Endometrial microvascular endothelial cells (primary cell): ENCODE data around the gene COL6A2. TPM values are rescaled to one million over a fixed set of nuclear protein-coding genes. Genes with fewer than 3 reads are reported as not detected.
"Not testable (repeated sequence)": the region's sequence is repeated elsewhere in the genome, so short reads cannot be mapped to it uniquely, and the experiment has no call there.

ENCODE experiments used
- in situ Hi-C: cut with HindIII; loops from 2 replicates; pipeline ENCODE4 v1.10.0; 2017; ENCODE audit warnings: low sequenced_read_pairs, low pct_unique_long_range_greater_than_20kb; ENCODE audit errors: inconsistent ontology term
- total RNA-seq: library from RNA; depleted of rRNA; stranded (reverse); fragments of >200 nt; gene quantifications from one replicate; pipeline ENCODE4 v1.2.3, GENCODE V29; 2015; ENCODE audit errors: inconsistent ontology term

The COL6A2 gene
- total RNA-seq, 1 donor from 2014 or later = 11.2 TPM

DNA sequence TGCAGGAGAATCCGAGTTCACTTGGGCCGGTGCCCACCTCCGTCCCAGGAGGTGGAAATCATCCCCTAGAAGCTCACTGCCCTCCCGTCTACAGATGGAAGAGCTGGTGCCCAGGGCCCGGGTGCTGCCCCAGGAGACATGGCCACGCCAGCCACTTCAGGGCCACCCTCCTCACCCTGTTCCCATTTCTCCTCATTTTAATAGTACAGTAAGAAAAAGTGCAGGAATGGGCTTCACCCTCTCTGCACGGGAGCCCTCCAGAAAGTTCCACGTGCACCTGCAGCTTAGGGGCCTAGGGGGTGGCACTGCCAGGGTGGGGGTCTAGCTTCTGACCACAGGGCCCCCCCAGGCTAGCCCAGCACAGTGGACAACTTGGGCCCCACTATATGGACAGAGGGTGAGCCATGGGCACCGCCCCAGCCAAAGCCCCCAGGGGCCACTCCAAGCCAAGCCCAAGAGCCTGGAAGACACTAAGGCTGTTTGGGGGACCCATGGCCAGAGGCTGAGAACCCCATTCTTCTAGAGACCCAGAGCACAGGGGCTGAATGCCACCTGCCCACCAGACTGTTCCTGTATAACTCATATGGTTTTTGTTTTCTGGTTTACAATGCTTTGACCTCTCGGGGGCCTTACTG, 60.9 kb downstream of the COL6A2 start:
- in situ Hi-C loops = no loop called here

DNA sequence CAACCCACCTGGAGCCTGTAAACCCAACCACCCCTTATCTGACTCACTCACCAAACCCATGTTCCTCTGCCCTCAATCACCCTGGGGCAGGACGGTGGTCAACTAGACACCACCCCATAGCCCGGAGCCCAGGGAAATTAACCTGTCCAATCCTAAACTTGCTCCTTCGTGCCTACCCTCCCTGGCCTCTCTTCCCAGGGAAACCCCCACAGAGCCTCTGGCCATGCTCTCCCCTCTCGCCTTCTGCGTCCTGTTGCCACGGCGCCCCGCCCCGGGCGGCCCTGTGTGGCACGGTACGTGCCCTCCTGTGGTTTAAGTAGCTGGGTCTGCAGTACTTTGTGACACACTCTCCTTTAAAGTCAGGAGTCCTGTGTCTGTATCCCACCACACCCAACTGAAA, 61.5 kb downstream of the COL6A2 start:
- in situ Hi-C loops = no loop called here

DNA sequence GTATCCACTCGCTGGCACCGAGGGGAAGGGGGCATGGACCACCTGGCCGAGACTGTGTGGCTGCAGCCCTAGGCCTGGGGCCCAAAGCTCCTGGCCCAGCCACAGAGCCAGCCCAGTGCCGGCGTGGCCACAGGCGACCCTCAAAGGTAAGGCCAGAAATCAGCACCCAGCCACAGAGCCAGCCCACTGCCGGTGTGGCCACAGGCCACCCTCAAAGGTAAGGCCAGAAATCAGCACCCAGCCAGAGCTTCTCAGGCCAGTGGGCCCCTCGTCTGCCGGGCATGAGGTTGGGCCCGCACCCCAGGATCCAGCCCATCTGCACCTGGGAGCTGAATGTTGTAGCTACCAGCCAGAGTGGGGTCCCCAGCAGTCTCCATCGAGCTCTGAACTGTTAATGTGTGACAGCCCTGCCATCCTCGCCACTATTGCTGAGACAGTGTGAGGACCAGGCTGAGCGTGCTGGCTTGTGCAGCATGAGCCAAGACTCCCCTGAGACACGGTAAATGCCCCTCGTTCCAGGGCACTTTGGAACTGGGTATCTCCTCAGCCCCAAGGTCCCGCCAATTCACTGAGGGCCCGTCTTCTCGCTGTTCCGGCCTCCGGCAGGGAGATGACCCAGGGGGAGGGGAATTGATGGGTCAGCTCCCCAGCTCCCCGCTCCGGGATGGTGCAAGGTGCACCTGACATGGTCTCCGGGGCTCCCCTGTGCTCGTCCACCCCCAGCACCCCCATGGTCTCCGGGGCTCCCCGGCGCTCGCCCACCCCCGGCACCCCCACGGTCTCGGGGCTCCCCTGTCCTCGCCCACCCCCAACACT, 62.1 kb downstream of the COL6A2 start:
- in situ Hi-C loops = no loop called here

DNA sequence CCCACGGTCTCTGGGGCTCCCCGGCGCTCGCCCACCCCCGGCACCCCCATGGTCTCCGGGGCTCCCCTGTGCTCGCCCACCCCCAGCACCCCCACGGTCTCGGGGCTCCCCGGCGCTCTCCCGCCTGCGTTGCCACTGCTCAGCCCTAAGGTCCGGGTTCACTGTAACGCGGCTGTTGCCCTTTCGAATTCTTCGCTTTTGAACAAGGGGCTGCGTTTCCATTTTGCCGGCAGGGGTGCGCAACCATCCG, 62.7 kb downstream of the COL6A2 start:
- in situ Hi-C loops = no loop called here

DNA sequence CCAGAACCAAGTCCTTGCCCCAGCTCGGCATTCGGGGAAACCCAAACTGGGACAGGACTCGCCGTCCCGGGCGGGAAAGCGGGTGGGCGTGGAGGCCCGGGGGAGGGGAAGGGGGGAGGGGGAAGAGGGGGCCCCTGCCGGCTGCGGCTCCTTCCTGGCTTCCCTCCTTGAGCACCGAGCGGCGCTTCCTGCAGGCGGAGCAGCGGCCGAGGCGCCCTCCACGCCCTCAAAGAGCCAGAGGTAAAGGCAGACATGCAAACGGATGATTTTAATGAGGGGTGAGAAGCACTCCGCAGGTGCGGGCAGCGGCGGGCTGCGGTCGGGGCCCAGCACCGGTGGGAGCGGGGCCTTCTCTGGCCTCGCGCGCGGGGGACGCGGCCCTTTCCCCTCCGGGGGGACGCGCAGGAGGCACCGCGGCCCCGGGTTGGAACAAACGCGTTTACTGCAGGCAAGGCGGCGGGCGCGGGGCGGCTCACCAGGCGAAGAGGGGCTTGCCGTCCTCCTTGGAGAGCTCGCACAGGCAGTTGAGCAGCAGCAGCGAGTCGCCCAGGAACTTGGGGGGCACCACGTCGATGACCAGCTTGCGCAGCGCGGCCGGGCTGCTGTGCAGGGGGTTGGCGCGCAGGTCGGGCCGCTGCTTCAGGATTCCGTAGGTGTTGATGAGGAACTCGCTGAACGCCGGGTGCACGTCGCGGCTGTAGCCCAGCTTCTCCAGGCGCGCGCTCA, 63.2 kb downstream of the COL6A2 start:
- in situ Hi-C loops = no loop called here

DNA sequence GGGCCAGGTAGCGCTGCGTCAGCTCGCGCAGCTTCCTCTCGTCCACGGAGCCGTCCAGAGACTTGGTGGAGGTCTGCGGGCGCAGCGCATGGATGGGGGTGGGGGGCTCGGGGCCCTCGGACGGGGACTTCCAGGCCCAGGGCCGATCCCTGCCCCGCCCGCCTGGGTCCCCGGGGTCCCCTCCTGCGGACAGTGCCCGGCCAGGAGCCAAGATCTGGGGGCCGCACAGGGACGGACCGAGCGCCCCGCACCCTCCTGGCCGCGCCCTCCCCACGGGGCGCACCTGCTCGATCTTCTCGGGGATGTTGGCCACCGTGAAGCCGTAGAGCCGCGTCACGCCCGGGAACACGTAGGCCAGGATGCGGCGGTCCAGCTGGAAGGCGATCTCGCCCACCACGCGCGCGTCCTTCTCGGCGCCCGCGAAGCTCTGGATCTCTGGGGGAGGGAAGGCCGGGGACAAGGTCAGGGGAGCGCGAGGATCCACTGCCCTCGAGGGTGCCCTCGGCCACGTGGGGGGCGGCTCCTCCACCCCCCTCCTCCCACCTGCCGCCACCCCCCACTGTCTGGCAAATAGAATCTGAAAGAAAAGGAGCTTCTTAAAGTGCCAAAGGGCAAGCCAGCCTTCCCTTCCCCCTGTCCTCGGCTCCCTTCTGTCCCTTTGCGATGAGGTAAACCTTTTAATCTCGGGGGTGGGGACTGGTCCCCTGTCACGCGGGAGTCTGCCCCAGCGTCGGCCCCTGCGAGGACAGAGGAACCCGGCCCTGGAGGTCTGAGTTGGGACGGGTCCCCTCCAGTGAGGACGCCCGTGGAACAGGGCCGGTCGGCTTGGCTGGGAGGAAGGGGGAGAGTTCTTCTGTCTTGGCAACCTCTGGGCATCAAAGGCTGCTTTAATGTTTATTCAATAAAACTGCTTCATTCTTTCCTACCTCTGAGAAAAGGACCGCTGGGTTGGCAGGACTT, 64.0 kb downstream of the COL6A2 start:
- in situ Hi-C loops = no loop called here

DNA sequence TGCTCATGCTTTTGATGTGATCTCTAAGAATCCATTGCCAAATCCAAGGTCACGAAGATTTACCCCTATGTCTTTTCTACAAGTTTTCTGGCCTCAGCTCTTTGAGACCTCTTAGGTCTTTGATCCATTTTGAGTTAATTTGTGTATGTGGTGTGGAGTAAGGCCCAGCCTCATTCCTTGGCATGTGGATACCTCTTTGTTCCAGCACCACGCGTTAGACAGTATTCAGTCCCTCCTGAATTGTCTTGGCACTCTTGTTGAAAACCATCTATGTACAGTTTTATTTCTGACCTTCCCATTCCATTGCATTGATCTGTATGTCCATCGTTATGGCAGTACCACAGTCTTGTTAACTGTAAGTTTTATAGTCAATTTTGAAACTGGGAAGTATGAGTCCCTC, 65.5 kb downstream of the COL6A2 start:
- in situ Hi-C loops = no loop called here

DNA sequence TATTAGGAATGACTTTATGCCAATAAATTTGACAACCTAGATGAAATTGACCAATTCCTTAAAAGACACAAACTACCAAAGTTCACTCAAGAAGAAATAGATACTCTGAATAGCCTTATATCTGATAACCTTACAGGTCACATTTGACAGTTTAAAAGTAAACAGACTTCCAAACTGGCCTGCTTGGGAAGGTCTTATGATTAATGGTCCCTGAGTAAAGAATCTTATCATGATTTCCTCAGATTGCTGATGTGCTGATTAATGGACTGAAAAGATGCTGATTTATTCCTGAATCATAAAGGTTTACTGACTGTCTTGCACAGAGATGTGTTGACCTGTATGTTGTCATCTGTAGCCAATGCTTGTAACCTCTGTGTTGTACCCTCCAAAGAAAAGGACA, 67.2 kb downstream of the COL6A2 start:
- in situ Hi-C loops = no loop called here

DNA sequence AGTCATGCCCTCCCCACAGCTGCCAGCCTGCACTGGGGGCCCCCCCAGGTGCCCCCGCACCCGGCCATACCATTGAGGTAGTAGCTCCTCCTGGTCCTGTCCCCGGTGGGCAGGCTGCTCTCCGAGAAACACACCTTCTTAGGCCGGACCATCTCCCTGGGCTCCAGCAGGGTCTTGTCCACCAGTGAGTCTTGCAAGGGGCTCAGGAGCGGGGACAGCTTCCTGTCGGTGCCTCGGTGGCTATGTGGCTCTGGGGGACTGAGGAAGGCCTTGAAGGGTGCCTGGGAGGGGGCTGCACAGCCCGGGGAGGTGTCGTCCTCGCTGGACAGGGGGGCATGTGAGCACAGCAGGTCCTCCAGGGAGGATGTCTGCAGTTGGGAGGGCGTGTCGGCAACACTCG, 70.3 kb downstream of the COL6A2 start:
- in situ Hi-C loops = no loop called here

DNA sequence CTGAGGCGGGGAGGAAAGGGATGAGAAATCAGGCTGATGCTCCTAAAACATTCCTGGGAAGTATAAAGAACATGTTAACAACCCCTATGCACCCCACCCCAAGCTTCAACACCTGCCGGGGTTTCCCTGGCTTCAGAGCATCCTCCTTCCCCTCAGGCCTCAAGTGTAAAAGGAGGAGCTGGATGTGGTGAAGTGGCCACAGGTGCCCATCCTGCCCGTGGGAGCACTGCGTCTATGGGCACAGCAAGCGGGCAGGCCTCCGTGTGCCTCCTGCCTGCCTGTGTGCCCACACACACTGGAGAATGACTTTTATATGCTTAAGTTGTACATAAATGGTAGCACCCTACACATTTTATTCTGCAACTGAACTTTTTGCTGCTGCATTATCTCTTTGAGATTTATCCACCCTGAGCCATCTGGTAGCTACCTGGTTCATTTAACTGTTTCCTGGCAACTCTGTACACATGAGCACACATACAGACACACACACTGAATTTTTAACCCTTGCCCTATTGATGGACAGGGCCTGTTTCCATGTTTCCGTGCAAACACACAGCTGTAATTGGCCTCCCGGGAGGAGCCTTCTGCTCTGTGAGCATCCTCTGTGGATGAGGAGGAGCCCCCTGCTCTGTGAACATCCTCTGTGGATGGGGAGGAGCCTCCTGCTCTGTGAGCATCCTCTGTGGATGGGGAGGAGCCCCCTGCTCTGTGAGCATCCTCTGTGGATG, 70.9 kb downstream of the COL6A2 start:
- in situ Hi-C loops = no loop called here

DNA sequence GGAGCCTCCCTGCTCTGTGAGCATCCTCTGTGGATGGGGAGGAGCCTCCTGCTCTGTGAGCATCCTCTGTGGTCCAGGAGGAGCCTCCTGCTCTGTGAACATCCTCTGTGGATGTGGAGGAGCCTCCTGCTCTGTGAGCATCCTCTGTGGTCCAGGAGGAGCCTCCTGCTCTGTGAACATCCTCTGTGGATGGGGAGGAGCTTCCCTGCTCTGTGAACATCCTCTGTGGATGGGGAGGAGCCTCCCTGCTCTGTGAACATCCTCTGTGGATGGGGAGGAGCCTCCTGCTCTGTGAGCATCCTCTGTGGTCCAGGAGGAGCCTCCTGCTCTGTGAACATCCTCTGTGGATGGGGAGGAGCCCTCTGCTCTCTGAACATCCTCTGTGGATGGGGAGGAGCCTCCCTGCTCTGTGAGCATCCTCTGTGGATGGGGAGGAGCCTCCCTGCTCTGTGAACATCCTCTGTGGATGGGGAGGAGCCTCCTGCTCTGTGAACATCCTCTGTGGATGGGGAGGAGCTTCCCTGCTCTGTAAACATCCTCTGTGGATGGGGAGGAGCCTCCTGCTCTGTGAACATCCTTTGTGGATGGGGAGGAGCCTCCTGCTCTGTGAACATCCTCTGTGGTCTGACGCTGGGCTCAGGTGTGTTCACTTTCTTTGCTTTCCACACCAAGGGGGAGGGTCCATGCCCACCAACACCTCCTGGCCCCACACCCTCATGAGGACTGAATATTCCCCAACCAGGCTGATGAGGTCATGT, 72.7 kb downstream of the COL6A2 start:
- in situ Hi-C loops = not testable (repeated sequence)

DNA sequence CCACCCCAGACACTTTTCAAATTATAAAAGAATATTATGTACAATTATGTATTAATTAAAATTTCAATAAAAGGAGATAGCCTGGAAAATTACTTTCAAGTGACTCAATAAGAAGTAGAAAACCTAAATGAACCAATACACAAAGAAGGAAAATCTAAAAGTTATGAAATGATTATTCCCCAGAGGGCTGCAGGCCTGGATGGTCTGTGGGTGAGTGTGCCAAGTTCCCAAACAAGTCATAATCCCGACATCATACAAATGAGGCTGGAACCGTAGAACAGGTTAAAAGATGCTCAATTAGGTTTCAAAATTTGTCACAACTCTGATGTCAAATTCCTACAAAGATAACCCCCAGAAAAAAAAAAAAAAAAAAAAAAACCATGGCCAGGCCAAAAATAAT, 73.7 kb downstream of the COL6A2 start:
- in situ Hi-C loops = no loop called here

DNA sequence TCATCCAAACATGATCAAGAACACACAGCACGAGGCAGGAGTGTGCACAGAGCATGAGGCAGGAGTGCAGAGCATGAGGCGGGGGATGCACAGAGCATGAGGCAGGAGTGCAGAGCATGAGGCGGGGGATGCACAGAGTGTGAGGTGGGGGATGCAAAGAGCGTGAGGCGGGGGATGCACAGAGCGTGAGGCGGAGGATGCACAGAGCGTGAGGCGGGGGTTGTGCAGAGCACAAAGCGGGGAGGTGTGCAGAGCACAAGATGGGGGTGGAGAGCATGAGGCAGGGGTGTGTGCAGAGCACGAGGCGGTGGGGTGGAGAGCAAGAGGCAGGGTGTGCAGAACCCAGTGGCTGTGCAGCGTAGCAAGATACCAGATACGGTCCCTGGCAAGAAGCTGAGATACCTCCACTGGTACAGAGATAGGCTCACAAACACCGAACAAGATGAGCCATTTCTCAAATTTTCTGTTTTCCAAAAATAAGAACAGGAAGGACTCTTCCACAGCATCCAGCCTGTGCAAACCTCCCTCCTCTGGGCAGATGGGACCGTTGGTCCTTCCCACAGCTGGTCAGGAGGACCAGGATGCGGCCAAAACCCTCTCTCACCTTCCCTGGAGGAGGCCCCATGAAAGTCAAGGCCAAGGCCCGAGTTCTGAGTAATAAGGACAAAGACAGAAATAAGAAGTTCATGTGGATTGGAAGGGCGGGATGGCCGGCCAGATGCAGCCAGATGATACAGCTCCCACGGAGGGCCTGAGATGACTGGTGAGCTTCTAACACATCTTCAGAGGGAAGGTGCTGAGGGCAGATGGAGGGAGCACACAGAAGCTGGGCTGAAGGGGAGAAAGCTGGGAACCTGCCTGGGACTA, 74.3 kb downstream of the COL6A2 start:
- in situ Hi-C loops = no loop called here

DNA sequence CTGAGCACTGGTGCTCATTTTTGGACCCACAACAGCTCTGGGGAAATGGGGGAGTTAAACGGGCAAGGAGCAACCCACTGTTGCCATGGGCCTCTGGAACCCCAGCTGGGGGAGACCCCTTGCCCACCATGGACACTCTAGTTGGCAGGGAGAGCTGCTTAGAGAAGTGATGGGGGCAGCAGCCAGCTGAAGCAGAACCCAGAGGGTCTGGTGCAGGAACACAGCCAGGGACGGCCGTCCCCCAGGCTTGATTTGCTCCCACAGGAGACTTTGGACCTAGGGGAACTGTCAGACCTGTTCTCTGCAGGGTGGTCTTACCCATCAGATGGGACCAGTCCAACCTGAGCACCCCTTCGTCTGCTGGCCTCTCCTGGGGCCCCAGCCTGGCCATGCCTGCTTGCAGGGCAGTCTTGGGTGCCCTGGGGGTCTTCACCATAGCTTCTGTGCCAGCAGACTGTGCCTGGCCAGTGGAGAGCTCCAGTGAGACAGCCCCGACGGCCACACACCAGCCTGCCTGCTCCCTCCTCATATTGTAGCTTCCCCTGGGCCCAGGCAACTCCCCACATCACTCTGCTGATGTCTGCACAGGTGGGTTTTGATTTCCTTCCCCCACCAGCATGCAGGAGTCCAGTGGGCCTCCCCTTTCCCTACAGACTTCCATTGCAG, 75.1 kb downstream of the COL6A2 start:
- in situ Hi-C loops = no loop called here

DNA sequence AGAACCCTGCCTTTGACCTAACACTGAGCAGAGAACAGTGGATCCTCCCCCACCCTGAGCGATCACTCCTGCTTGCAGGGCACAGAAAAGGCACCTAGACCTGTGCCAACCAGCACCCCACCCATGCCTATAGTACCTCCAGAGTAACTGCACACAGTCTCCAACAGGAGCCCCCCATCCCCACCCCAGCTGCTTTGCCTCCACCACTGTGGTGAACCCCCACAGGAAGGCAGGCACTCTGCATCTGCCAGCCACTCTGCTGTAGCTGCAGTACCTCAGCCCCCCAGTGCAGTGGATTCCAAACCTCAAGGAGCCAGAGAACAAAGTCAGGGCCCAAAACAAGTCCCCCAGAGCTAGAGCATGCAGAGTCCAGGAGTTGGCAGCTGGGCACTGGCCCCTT, 75.7 kb downstream of the COL6A2 start:
- in situ Hi-C loops = no loop called here

DNA sequence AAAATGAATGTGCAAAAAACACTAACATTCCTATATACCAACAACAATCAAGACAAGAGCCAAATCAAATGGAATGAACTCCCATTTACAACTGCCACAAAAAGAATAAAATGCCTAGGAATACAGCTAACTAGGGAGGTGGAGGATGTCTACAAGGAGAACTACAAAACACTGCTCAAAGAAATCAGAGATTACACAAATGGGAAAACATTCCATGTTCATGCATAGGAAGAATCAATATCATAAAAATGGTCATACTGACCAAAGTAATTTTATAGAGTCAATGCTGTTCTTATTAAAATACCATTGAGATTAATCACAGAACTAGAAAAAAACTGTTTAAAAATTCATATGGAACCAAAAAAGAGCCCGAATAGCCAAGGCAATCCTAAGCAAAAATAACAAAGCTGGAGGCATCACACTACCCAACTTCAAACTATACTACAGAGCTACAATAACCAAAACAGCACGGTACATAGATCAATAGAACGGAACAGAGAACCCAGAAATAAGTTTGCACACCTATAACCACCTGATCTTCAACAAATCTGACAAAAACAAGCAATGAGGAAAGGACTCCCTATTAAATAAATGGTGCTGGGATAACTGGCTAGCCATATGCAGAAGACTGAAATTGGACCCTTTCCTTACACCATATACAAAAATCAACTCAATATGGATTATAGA, 78.7 kb downstream of the COL6A2 start:
- in situ Hi-C loops = not testable (repeated sequence)
